Measurements from ENCODE around the gene GPATCH4. TPM values are rescaled to one million over a fixed set of nuclear protein-coding genes. Genes with fewer than 3 reads are reported as not detected.

The GPATCH4 gene
- total and polyA plus RNA-seq, 10 of the 15 experiments (the other 5 are each of a cell fraction or from before 2014, with no cell fraction given) = 35.5 to 111 (median 73.9) TPM

- H3K27me3 ChIP-seq (replicated peaks in 1 of 2; ENCODE audit: control insufficient read depth in 2 of 2, insufficient read depth in 2 of 2, low read length in 1 of 2) = no peaks in the 10 kb centered on the region
- FAIRE-seq (no peak), ATAC-seq (no peak), DNase-seq (ENCODE audit: low read depth, low spot score) (no peak)
- peaks cover 0 to 2% of the 10 kb centered on the region in 2 experiments; a peak in 1 of 4 replicates for H3K36me3 ChIP-seq (ENCODE audit: control insufficient read depth in 2 of 2, insufficient read depth in 2 of 2, low read length in 1 of 2)
- H3K4me3 ChIP-seq = no peak overlapping the region
- H3K79me2 ChIP-seq (ENCODE audit: control insufficient read depth, insufficient read depth, low read length) = no peaks in the 10 kb centered on the region
- CTCF ChIA-PET = interaction anchor here (1.0 to 1.2 kb wide), 2 partner anchors 34 to 71 kb away, joined by 3 read pairs; no protein-coding TSS in a partner anchor
- POLR2A ChIA-PET = no interaction called here
- TF ChIP-seq IRF5 (IDR thresholded peaks at IDR 0.05; ENCODE audit: borderline replicate concordance) = no peak
- TF ChIP-seq JUNB (IDR thresholded peaks at IDR 0.05) = no peak
- TF ChIP-seq ESRRA (IDR thresholded peaks at IDR 0.05; ENCODE audit: low read length) = no peak
- TF ChIP-seq SPI1 (IDR thresholded peaks at IDR 0.05; ENCODE audit: borderline replicate concordance, insufficient read depth, low read depth, low read length) = no peak
- TF ChIP-seq CHD2 (IDR thresholded peaks at IDR 0.05; ENCODE audit: borderline replicate concordance, low read depth, low read length) = no peak
- no peak for TF ChIP-seq SP1 (IDR thresholded peaks at IDR 0.05; ENCODE audit: low read depth, low read length)
- TF ChIP-seq ZZZ3 (IDR thresholded peaks at IDR 0.05; ENCODE audit: control insufficient read depth, insufficient read length, low read depth) = no peak
- no peak for TF ChIP-seq IRF4 (IDR thresholded peaks at IDR 0.05; ENCODE audit: low read depth, low read length)
- no peak overlapping the region for H3K9ac ChIP-seq (ENCODE audit: control insufficient read depth, insufficient read depth, low read length)
- H3K4me2 ChIP-seq (ENCODE audit: control insufficient read depth, insufficient read depth) = no peak overlapping the region
- intact Hi-C loops (cut with micrococcal nuclease; ENCODE audit: unreplicated experiment) = no loop called here
- no TSS peak for BruUV-seq (replicated peaks)
- H2AFZ ChIP-seq (ENCODE audit: control insufficient read depth, low read depth, low read length) = no peak overlapping the region
- no peaks in the 10 kb centered on the region for H4K20me1 ChIP-seq (ENCODE audit: control insufficient read depth, insufficient read depth)
- 90% methylated on average over 2 of the region's 2 CpGs for WGBS (ENCODE audit: insufficient coverage, insufficient replicate concordance, low lambda C conversion rate, missing lambda C conversion rate)
- H3K4me1 ChIP-seq (ENCODE audit: control insufficient read depth, insufficient read depth, low read length) = no peaks in the 10 kb centered on the region
- in situ Hi-C loops (cut with MboI) = no loop called here
- SMC1A ChIA-PET (ENCODE audit: uncharacterized antibody, unreplicated experiment) = interaction anchor here (0.8 to 1.2 kb wide), 2 partner anchors 16 to 30 kb away, joined by 5 read pairs; no protein-coding TSS in a partner anchor
- no peak overlapping the region for H3K27ac ChIP-seq (ENCODE audit: control insufficient read depth, insufficient read depth)
- RAD21 ChIA-PET (ENCODE audit: unreplicated experiment) = interaction anchor here (1.5 to 1.7 kb wide), 2 partner anchors 66 to 170 kb away, joined by 4 read pairs; no protein-coding TSS in a partner anchor
- no peaks in the 10 kb centered on the region for H3K9me3 ChIP-seq (replicated peaks; ENCODE audit: control insufficient read depth, insufficient read depth, low read length)
Observed at GRCh38 chr1:156555715-156556114, 45.6 kb downstream of the GPATCH4 start.
